ENCODE measurements around the gene ASTN2. TPM values are rescaled to one million over a fixed set of nuclear protein-coding genes. Genes with fewer than 3 reads are reported as not detected.

The ASTN2 gene
- polyA plus RNA-seq, 1 experiment: 12.8 TPM

DNA sequence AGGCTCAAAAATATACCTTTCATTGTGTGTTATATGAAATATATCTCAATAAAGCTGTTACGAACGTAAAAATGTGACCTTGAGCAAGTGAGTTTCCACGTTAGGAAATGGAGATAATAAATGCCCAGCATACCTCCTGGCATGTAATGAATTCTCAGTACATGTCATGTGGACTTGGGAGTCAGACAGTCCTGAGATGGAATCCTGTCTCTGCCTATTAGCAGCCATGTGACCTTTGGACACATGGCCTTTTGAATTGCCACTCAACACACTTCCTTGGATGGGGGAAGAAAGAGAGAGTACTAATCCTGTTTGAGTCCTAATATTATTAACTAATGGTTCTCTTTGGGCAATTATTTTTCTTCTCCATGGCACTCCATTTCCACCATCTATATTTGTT is 702.1 kb downstream of the ASTN2 start:
- H3K36me3 ChIP-seq (ENCODE audit: control insufficient read depth, insufficient read depth, low read length): no peaks in the 10 kb centered on the region
- no peak for DNase-seq (ENCODE audit: low read depth)
- no peak overlapping the region for H3K4me3 ChIP-seq (ENCODE audit: low read depth, low read length)
- ChIA-PET CTCF (interaction anchor here (1.4 kb wide), 1 partner anchor 24 kb away, joined by 8 read pairs; no protein-coding TSS in a partner anchor), POLR2A (no interaction called here)
- TF ChIP-seq, protein P1, sequence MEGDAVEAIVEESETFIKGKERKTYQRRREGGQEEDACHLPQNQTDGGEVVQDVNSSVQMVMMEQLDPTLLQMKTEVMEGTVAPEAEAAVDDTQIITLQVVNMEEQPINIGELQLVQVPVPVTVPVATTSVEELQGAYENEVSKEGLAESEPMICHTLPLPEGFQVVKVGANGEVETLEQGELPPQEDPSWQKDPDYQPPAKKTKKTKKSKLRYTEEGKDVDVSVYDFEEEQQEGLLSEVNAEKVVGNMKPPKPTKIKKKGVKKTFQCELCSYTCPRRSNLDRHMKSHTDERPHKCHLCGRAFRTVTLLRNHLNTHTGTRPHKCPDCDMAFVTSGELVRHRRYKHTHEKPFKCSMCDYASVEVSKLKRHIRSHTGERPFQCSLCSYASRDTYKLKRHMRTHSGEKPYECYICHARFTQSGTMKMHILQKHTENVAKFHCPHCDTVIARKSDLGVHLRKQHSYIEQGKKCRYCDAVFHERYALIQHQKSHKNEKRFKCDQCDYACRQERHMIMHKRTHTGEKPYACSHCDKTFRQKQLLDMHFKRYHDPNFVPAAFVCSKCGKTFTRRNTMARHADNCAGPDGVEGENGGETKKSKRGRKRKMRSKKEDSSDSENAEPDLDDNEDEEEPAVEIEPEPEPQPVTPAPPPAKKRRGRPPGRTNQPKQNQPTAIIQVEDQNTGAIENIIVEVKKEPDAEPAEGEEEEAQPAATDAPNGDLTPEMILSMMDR (IDR thresholded peaks at IDR 0.05; ENCODE audit: insufficient read depth, low read depth, low read length): no peak
- no peaks in the 10 kb centered on the region for H3K27me3 ChIP-seq (ENCODE audit: control insufficient read depth, insufficient read depth, low read length)

DNA sequence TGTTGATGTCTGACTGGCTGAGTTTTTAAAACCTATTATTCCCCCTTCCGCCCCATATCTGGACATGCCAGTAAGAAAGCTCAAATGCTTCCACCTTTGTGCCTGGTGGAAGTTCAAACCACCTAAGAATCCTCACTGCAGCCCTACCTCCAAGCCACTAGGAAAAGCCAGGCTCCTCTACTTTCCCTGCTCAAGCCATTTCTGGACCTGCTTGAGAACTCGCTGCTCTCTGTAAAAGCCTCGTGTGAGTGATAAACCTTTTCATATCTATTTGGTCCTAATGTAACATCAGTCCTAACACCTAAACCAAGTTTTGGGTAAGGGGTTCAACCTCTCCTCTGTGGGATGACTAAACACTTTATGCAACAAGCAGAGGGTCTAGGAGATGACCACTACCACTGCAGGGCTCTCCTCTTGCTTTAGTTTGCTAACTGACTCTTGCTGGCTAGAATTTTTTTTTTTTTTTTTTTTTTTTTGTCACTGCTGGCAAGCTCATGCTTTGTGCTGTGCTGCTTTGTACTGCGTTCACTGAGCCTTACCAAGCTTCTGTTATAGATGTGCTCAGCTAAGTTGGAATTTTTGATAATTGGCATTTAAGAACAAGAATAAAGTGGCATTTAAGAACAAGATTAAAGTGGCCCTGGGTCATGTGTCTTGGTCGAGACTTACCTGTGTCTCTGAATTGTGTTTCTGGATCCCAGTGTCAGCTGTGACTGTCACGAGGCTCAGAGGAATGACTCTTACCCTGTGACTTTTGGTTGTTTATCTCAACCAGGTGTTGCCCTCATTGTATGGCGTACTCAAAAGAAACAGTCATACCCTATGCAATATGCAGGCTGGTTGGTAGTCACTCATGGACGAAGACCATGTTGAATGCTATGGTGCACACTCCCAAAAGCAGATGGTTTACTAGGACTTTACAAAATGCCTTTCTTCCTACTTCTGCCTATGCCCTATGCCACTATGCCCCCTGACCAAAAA is 708.3 kb downstream of the ASTN2 start:
- DNase-seq (ENCODE audit: low read depth): no peak
- ChIA-PET POLR2A (no interaction called here), CTCF (no interaction called here)
- H3K4me3 ChIP-seq (ENCODE audit: low read depth, low read length): no peak overlapping the region
- TF ChIP-seq, protein P1 (IDR thresholded peaks at IDR 0.05; ENCODE audit: insufficient read depth, low read depth, low read length): no peak
- H3K27me3 ChIP-seq (ENCODE audit: control insufficient read depth, insufficient read depth, low read length): no peaks in the 10 kb centered on the region
- no peaks in the 10 kb centered on the region for H3K36me3 ChIP-seq (ENCODE audit: control insufficient read depth, insufficient read depth, low read length)

DNA sequence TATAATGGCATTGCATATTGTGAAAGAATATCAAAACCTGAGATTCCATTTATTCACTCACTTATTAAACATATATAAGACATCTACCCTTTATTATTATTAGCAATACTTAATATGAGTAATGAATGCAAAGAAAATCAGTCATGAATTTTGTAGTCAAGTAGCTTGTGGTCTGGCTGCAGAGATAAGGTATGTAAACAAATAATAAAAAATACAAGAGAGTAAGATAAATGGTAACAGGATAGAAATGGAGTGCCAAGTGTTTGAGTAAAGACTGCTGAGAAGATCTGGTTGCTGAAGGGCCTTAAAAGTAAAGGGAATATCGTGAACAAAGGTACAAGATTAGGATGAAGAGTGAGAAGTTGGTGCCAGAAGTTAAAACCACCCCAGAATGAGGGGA is 709.3 kb downstream of the ASTN2 start:
- ChIA-PET POLR2A (no interaction called here), CTCF (no interaction called here)
- no peak overlapping the region for H3K4me3 ChIP-seq (ENCODE audit: low read depth, low read length)
- TF ChIP-seq, protein P1 (IDR thresholded peaks at IDR 0.05; ENCODE audit: insufficient read depth, low read depth, low read length): no peak
- no peak for DNase-seq (ENCODE audit: low read depth)
- H3K36me3 ChIP-seq (ENCODE audit: control insufficient read depth, insufficient read depth, low read length): no peaks in the 10 kb centered on the region
- no peaks in the 10 kb centered on the region for H3K27me3 ChIP-seq (ENCODE audit: control insufficient read depth, insufficient read depth, low read length)

GRCh38 chr9:116704470-116704869 is 710.4 kb downstream of the ASTN2 start:
- TF ChIP-seq, protein P1 (IDR thresholded peaks at IDR 0.05; ENCODE audit: insufficient read depth, low read depth, low read length): no peak
- Histone ChIP-seq H3K4me3 (ENCODE audit: low read depth, low read length) (no peak overlapping the region), H3K36me3 (ENCODE audit: control insufficient read depth, insufficient read depth, low read length) (peaks cover 4% of the 10 kb centered on the region; the same call in 1 of the 2 replicates), H3K27me3 (ENCODE audit: control insufficient read depth, insufficient read depth, low read length) (no peaks in the 10 kb centered on the region)
- ChIA-PET POLR2A (no interaction called here), CTCF (interaction anchor here (0.9 kb wide), 1 partner anchor 10 kb away, joined by 3 read pairs; no protein-coding TSS in a partner anchor)
- DNase-seq (ENCODE audit: low read depth): no peak

DNA sequence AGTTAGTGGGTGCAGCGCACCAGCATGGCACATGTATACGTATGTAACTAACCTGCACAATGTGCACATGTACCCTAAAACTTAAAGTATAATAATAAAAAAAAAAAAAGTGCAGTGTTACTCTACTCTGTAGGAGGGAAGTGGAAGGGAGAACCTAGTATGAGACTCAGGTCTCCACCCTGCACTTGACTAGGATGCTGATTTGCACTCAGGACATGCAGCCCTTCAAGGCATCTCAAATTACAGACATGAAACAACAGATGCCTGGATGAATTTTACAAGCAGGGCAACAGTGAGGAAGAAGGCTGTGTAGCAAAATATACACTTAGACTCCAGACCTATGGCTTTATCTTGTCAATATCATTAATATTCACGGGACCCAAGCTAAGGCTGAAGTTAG is 711.2 kb downstream of the ASTN2 start:
- DNase-seq (ENCODE audit: low read depth): no peak
- CTCF ChIA-PET: interaction anchor here (0.9 kb wide), 1 partner anchor 11 kb away, joined by 3 read pairs; no protein-coding TSS in a partner anchor
- peaks cover 12% of the 10 kb centered on the region for H3K36me3 ChIP-seq (ENCODE audit: control insufficient read depth, insufficient read depth, low read length)
- H3K4me3 ChIP-seq (ENCODE audit: low read depth, low read length): no peak overlapping the region
- no peaks in the 10 kb centered on the region for H3K27me3 ChIP-seq (ENCODE audit: control insufficient read depth, insufficient read depth, low read length)
- TF ChIP-seq, protein P1 (IDR thresholded peaks at IDR 0.05; ENCODE audit: insufficient read depth, low read depth, low read length): no peak
- POLR2A ChIA-PET: no interaction called here
